WTC11 (cell line): Measurements from ENCODE around the gene ACO2. TPM values are rescaled to one million over a fixed set of nuclear protein-coding genes. Genes with fewer than 3 reads are reported as not detected.

Experiments
- ATAC-seq: fragments of 200-7000 bp; cut with Tn5 transposase; 2 replicates; pipeline ENCODE4 v1.10.0; 2021; ENCODE audit warnings: mild to moderate bottlenecking, moderate library complexity
- CTCF ChIA-PET: fragments of 300-600 bp; sonication (Branson Sonifier 250); formaldehyde crosslinking; loops from one replicate; lab custom pipeline; 2021; ENCODE audit warnings: antibody characterized with exemption; lab: Charles Lee
- POLR2A ChIA-PET: fragments of 350-600 bp; sonication (Branson Sonifier 250); formaldehyde crosslinking; loops from one replicate; lab custom pipeline; 2021; ENCODE audit warnings: antibody characterized with exemption; lab: Charles Lee
- DNase-seq: peaks from one replicate; pipeline ENCODE4 v3.0.0; 2021; ENCODE audit warnings: low spot score
- H3K27ac Mint-ChIP-seq: 2 replicates; pipeline ENCODE4 v1.8.0; 2021; ENCODE audit warnings: mixed read lengths
- H3K27me3 Mint-ChIP-seq: 2 replicates; pipeline ENCODE4 v1.8.0; 2021; ENCODE audit warnings: low read depth, mild to moderate bottlenecking, moderate library complexity, mixed read lengths
- H3K36me3 Mint-ChIP-seq: 2 replicates; pipeline ENCODE4 v1.8.0; 2021; ENCODE audit warnings: mixed read lengths
- H3K4me1 Mint-ChIP-seq: 2 replicates; pipeline ENCODE4 v1.8.0; 2022; ENCODE audit warnings: mixed read lengths
- H3K4me3 Mint-ChIP-seq: 2 replicates; pipeline ENCODE4 v1.8.0; 2021; ENCODE audit warnings: mild to moderate bottlenecking, moderate library complexity, mixed read lengths
- H3K9me3 Mint-ChIP-seq: 2 replicates; pipeline ENCODE4 v1.8.0; 2021; ENCODE audit warnings: mixed read lengths
- ATF1 ChIP-seq: sonication (generic); formaldehyde crosslinking; IDR thresholded peaks from 2 replicates; pipeline ENCODE4 v1.8.1; 2023; ENCODE audit warnings: mild to moderate bottlenecking, moderate library complexity, missing genetic modification reagents
- ATF2 ChIP-seq: sonication (generic); formaldehyde crosslinking; IDR thresholded peaks from 2 replicates; pipeline ENCODE4 v1.8.1; 2022; ENCODE audit warnings: low read depth, missing genetic modification reagents, borderline replicate concordance
- CDX4 ChIP-seq: fragments of 250-450 bp; sonication (Bioruptor Pico); IDR thresholded peaks from 2 replicates; pipeline ENCODE4 v1.9.0; 2021; ENCODE audit warnings: moderate library complexity, mild to moderate bottlenecking, inconsistent platforms, borderline replicate concordance
- E2F4 ChIP-seq: sonication (generic); formaldehyde crosslinking; IDR thresholded peaks from 2 replicates; pipeline ENCODE4 v1.8.1; 2022; ENCODE audit warnings: low read depth, mild to moderate bottlenecking, moderate library complexity, missing genetic modification reagents, borderline replicate concordance
- GRHL2 ChIP-seq: fragments of 250-450 bp; sonication (Bioruptor Pico); IDR thresholded peaks from 2 replicates; pipeline ENCODE4 v1.8.0; 2022; ENCODE audit warnings: mild to moderate bottlenecking, moderate library complexity; ENCODE audit not compliant: insufficient replicate concordance, severe bottlenecking
- JUN ChIP-seq: sonication (generic); formaldehyde crosslinking; IDR thresholded peaks from 2 replicates; pipeline ENCODE4 v1.8.0; 2023; ENCODE audit warnings: mild to moderate bottlenecking, missing genetic modification reagents
- KAT7 ChIP-seq: sonication (generic); formaldehyde crosslinking; IDR thresholded peaks from 2 replicates; pipeline ENCODE4 v1.8.1; 2023; ENCODE audit warnings: missing genetic modification reagents, mild to moderate bottlenecking, borderline replicate concordance
- STAT6 ChIP-seq: sonication (generic); formaldehyde crosslinking; conservative IDR thresholded peaks from 2 replicates; pipeline ENCODE4 v1.8.1; 2023; ENCODE audit warnings: mild to moderate bottlenecking, low read depth, missing genetic modification reagents, moderate library complexity
- ZBTB21 ChIP-seq: sonication (generic); formaldehyde crosslinking; IDR thresholded peaks from 2 replicates; pipeline ENCODE4 v1.8.1; 2023; ENCODE audit warnings: mild to moderate bottlenecking, missing genetic modification reagents, borderline replicate concordance
- ZNF219 ChIP-seq: sonication (generic); formaldehyde crosslinking; IDR thresholded peaks from 2 replicates; pipeline ENCODE4 v1.8.0; 2023; ENCODE audit warnings: missing genetic modification reagents, mild to moderate bottlenecking, borderline replicate concordance
- ZNF281 ChIP-seq: sonication (generic); formaldehyde crosslinking; IDR thresholded peaks from 2 replicates; pipeline ENCODE4 v1.8.0; 2023; ENCODE audit warnings: mild to moderate bottlenecking, missing genetic modification reagents
- total RNA-seq: library from RNA; stranded (reverse); gene quantifications from 3 replicates; pipeline ENCODE4 v1.2.3, GENCODE V29; 2021

ACO2 gene
- total RNA-seq, 1 experiment from 2014 or later = 104 TPM

- TF ChIP-seq CDX4 (CRISPR knock-in tag) (no peak), ZNF281 (CRISPR knock-in tag) (no peak), ATF1 (no peak), E2F4 (CRISPR knock-in tag) (no peak), JUN (CRISPR knock-in tag) (no peak), ATF2 (CRISPR knock-in tag) (no peak)
Observed at GRCh38 chr22:41479671-41480396, 10.9 kb downstream of the ACO2 start (continued).

- DNase-seq = no peak
- TF ChIP-seq KAT7 (CRISPR knock-in tag) (no peak), GRHL2 (no peak), ZNF219 (CRISPR knock-in tag) (no peak), ZBTB21 (CRISPR knock-in tag) (no peak), STAT6 (CRISPR knock-in tag) (no peak)
- TF ChIP-seq, all 79 proteins: peak for 0
- no peak for ATAC-seq
- peak overlapping the region; percentile 61; the same call in 1 of the 2 replicates for H3K27ac Mint-ChIP-seq
- H3K36me3 Mint-ChIP-seq = no peaks in the 10 kb centered on the region
- POLR2A ChIA-PET = no interaction called here
- CTCF ChIA-PET = interaction anchor here (1.3 to 3.5 kb wide), 8 partner anchors 12 to 98 kb away, joined by 3 to 27 read pairs (median 9); partner anchors contain the start of genes ACO2, PHF5A and TEF
- no peaks in the 10 kb centered on the region for H3K27me3 Mint-ChIP-seq
- peaks cover 40% of the 10 kb centered on the region for H3K4me1 Mint-ChIP-seq
- H3K4me3 Mint-ChIP-seq = no peak overlapping the region
- no peaks in the 10 kb centered on the region for H3K9me3 Mint-ChIP-seq
Observed at GRCh38 chr22:41480397-41480735, 11.4 kb downstream of the ACO2 start.
